Measurements from ENCODE around the gene CHP1.
A peak's percentile ranks its signal among the peaks of the same experiment; 100 is the strongest.
"Not testable (repeated sequence)": the region's sequence is repeated elsewhere in the genome, so short reads cannot be mapped to it uniquely, and the experiment has no call there.

Gene CHP1

DNA sequence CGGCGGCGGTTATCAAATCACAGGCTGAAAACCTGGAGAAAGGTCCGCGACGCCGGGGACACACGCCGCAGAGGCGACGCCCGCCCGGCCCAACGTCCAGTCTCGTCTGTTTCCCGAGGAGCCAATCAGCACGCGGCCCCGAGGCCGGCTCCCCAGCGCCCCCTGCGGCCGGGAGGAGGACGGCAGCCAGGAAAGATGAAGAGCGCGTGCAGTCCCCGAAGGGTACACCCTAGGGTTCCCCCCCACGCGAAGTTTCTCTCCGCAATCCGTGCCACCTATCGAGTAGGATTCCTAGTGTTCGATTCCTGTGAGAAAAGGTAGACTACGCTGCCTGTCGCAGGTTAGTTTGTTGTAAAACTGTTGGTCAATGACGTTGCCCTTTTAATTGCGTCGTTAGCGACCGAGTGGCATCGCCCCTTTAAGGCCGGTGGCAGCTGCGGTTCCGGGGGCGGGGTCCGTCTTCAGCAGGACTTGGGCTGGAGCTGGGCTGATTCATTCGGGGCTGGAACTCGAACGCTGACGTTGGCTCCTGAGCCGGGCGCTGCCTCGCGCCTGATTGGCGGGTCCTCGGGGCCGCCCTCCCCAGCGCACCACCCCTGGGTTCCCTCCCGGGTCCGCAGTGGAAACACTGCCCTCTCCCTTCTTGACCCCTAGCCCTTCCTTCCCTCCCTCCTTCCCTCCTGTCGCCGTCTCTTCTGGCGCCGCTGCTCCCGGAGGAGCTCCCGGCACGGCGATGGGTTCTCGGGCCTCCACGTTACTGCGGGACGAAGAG, at the start of gene CHP1, which contains the start of gene EXD1:
Gene CHP1 (plus strand): TSS at position 619 of the 772 bp plus-strand sequence. CDS start 115 bp downstream, at position 734.
Gene EXD1 (minus strand): TSS at position 108 of the 772 bp plus-strand sequence. CDS start 4,182 bp downstream, outside the sequence.
- peak; percentile 97 for DNase-seq

DNA sequence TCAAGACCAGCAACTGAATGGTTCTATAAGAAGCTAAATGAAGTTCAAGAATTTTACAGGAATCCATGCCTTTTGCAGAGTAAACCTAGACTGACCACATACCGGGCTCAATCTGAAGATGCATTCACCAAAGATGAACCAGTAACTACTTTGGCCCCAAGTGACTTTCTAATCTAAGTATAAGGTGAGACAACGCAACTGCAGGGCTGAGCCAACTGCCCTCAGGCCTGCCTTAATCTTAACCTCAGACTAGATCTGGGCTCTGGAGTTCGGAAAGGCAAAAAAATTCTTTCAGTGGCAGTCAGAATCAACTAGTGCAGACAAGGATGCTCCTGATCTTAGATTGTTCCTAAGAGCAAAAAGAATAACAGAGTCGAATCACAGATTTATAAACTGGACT, 48.8 kb upstream of the CHP1 start:
- DNase-seq = no peak

- no peak for DNase-seq
These were observed 47.5 kb upstream of the CHP1 start for GRCh38 chr15:41183581-41183980.

GRCh38 chr15:41194444-41194843, 36.6 kb upstream of the CHP1 start:
- DNase-seq = no peak

DNA sequence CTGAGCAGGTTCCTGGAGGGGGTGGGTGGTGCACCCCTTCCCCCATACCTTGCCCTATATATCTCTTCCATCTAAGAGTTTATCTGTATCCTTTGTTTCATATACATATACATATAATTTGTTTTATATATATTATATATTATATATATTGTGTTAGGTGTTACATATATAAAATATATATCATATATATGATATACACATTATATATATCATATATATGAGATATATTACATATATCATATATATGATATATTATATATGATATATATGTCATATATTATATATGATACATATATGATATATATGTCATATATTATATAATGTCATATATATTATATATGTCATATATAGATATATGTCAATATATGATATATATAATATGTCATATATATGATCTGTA, 31.6 kb upstream of the CHP1 start:
- DNase-seq = no peak

GRCh38 chr15:41203395-41203794, 27.7 kb upstream of the CHP1 start:
- no peak for DNase-seq

DNA sequence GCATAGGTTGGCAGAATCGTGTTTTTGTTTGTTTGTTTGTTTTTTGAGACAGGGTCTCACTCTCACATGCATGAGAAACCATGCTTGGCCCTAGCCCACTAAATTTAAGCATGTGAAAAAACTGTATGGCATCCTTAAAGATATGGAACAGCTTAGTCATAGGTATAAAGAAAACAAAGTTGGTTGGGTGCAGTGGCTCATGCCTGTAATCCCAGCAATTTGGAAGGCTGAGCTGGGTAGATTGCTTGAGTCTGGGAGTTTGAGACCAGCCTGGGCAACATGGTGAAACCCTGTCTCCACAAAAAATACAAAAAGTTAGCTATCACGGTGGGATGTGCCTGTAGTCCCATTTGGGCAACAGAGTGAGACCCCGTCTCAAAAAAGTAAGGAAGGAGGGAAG, 25.8 kb upstream of the CHP1 start:
- no peak for DNase-seq

DNA sequence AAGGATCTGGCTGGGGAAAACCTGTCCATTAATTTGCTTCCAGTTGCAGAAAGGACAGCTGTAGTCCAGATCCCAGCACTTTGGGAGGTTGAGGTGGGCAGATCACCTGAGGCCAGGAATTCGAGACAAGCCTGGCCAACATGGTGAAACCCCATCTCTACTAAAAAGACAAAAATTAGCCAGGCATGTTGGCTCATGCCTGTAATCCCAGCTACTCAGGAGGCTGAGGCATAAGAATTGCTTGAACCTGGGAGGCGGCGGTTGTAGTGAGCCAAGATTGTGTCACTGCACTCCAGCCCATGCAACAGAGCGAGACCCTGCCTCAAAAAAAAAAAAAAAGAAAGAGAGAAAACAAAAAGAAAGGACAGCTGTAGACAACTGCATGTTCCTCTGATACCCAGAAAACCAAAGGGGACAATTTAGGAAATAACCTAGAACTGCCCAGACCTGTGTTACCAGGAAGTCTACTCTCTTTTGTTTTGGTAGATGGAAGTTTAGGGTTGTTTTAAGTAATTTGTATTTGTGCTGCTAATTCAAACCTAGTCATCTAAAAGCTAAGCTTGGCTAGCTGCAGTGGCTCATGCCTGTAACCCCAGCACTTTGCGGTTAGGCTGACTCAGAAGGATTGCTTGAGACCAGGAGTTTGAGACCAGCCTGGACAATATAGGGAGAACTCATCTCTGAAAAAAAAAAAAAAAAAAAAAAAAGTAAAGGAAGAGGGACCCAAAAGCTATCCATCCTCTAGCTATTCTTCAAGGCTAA, 23.2 kb upstream of the CHP1 start:
- DNase-seq = no peak

DNA sequence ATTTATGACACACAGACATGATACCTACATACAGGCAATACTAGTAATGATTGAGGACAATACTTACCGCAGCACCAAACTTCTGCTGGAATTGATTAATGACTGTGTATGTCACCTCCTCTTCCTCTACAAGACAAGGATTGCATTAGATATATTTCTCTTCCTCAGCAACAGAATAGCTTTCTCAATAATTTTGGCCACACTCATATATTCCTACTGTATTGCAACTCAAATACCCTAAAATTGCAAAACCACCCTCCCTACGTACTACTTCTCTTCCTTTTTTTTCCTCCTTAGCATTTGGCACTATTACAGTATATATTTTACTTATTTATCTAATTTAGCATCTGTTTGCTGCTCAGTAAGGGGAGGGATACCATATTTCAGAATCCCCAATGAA, 15.4 kb upstream of the CHP1 start:
- no peak for DNase-seq

DNA sequence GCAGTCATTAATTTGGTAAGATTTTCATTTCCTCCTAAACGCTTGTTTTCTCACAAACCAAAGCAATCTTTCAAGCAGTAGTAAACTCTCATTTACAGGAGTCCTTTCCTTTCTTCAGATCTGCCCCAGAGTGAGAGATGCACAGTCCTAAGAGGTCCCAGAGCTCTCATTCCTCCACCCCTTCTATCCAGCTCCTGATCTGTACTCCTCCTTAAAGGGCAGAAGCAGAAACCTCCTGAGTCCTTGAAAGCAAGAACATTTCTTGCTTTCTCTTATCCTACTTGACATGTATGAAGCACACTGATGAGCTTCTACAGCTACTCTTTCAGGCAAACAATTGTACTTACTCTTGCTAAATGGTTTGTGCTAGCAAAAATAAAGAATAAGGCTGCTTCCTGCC, 12.2 kb upstream of the CHP1 start:
- no peak for DNase-seq

DNA sequence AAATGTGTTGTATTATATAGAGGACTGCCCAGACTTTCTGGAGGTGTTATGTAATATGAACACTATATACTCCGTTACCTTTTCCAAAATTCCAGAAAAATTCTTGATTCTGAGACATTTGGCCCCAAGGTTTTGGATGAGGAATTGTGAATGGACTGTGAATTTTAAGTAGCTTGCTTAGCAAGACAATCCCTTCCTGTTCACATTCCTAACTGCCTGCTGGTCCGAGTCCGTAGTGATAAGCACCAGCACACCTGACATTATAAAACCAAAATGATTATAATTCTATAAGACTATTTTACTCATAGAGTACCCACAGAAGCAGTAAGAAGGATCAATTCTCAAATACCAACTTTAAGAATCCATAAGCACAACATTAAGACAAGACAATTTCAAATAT, 11.7 kb upstream of the CHP1 start:
- no peak for DNase-seq

- DNase-seq = no peak
These were observed 771 bp upstream of the CHP1 start for GRCh38 chr15:41230345-41230649.

DNA sequence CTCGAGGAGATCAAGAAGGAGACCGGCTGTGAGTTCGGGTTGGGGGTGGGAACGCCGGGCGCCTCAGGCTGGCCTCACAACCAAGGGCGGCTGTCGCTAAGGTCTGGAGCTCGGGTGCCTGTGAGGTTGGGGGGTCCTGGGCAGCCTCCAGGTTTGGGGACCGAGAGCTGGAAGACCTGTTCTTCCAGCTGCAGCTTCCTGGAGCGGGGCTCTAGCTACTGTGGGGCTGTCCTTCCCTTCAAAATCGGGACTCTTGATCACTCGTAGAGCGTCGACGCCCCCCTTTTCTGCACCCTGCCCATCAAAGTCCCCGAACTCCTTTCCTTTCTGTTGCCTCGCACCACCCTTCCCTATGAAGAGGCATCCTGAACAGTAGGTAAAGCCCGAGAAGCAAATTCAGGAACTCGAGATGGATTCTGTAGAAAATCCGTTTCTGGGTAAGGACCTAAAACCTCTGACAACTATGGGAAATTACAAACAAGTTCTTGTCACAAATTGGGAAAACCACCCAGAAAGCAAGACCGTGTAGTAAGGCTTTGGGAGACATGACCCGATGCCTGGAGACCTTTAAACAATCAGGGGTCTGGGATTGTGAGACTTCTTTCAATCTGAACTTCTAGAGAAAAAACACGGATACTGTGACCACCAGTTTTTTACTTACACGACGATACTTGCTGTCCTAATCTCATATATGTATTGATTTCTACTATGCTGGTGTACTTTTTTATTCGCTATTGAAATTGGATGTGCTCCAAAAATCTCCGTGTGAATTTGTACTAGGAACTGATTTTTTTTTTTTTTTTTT, 556 bp downstream of the CHP1 start:
- no peak for DNase-seq

- no peak for DNase-seq
These were observed 2.3 kb downstream of the CHP1 start for GRCh38 chr15:41233367-41233771.

DNA sequence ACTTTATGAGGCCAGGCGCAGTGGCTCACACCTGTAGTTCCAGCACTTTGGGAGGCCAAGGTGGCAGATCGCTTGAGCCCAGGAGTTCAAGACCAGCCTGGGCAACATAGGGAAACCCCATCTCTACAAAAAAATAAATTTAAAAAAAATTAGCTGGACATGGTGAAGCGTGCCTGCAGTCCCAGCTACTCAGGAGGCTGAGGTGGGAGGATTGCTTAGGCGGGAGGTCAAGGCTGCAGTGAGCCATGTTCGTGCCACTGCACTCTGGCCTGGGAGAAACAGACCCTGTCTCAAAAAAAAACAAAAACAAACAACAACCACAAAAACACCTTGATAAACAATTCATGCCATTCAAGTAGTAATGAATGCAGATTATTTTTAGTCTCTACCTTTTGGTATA, 4.2 kb downstream of the CHP1 start:
- DNase-seq = not testable (repeated sequence)

DNA sequence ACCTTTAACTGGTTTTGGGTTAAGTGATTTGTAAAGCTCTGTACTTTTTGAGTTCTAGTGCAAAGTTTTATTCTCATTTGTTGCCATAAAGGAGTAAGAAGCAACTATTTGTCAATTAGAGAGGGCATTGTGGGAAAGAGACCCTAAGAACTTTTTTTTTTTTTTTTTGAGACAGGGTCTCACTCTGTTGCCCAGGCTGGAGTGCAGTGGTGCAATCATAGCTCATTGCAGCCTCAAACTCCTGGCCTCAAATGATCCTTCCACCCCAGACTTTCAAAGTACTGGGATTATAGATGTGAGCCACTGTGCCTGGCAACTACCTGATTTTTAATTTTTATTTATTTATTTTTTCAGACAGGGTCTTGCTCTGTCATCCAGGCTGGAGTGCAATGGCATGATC, 4.9 kb downstream of the CHP1 start:
- DNase-seq = no peak

GRCh38 chr15:41238100-41238499, 7.0 kb downstream of the CHP1 start:
- DNase-seq = no peak

- DNase-seq = no peak
These were observed 10.3 kb downstream of the CHP1 start for GRCh38 chr15:41241221-41241964.

DNA sequence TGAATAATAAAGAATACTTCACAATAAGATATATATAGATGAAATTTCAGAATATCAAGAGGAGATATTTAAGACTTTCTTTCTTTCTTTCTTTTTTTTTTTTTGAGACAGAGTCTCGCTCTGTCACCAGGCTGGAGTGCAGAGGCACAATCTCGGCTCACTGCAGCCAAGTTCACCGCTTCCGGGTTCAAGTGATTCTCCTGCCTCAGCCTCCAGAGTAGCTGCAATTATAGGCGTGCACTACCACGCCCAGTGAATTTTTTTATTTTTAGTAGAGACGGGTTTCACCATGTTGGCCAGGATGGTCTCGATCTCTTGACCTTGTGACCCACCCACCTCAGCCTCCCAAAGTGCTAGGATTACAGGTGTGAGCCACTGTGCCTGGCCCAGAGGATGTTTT, 19.7 kb downstream of the CHP1 start:
- DNase-seq = not testable (repeated sequence)

- DNase-seq = no peak
These were observed 20.3 kb downstream of the CHP1 start for GRCh38 chr15:41251411-41251810.

DNA sequence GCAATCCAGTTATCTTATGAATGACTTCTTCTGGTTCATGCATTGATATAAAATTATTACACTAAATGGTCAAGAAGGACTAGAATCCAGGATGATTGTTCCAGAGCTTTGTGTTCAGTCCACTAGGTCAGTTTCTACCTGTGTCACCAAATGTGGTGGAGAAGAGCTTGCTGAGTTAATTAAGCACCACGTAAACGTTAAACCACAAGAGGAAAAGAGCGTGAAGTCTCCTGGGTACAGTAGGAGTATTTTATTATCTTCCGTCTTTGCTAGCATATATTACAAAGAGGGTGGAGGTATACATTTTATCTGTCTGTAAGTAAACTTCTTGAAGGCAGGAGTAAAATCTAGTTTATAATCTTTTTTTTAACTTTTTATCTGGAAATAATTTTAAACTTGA, 23.5 kb downstream of the CHP1 start:
- DNase-seq = no peak

DNA sequence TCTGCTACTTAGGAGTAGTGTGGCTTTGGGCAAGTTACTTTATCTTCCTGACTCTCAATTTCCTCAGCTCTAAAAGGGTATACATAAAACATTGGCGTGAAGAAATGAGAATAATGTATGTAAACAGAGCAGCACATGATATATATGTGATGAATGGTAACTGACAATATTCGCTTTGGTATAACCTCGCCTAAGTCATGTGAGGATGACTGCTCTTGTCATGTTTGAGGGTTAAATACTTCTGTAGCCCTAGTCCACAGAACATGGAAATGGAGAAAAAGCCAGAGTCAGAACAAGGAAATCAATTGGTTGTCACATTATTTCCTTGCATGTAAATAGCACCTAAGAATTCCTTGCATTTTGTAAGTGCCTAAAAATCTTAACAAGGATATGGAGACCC, 25.0 kb downstream of the CHP1 start:
- DNase-seq = no peak

- no peak for DNase-seq
These were observed 25.5 kb downstream of the CHP1 start for GRCh38 chr15:41256577-41257038.

Data from CD4-positive, alpha-beta T cell treated with Interleukin-6 for 4 hours (primary cell).